ENCODE results near the gene SELENBP1.

DNA sequence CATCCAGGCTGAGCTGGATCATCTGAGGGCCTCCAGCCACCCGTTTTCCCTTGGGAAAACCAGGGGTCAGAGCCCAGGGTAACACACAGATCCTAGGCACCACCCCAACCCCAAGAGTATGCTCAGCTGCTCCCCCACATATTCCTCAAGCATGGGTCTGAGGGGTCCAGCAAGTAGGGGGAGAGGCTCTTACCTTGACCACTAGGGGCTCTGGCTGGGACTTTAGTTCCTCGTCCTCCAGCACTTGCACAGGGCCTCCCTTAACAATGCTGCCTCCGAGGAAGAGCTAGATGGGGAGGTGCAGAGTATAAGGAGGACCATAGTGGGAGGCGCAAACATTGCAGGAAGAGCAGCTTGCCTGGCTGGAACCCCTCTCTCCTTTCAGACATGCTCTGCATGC lies 7.5 kb downstream of the SELENBP1 start:
- TF ChIP-seq, protein P1, sequence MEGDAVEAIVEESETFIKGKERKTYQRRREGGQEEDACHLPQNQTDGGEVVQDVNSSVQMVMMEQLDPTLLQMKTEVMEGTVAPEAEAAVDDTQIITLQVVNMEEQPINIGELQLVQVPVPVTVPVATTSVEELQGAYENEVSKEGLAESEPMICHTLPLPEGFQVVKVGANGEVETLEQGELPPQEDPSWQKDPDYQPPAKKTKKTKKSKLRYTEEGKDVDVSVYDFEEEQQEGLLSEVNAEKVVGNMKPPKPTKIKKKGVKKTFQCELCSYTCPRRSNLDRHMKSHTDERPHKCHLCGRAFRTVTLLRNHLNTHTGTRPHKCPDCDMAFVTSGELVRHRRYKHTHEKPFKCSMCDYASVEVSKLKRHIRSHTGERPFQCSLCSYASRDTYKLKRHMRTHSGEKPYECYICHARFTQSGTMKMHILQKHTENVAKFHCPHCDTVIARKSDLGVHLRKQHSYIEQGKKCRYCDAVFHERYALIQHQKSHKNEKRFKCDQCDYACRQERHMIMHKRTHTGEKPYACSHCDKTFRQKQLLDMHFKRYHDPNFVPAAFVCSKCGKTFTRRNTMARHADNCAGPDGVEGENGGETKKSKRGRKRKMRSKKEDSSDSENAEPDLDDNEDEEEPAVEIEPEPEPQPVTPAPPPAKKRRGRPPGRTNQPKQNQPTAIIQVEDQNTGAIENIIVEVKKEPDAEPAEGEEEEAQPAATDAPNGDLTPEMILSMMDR (IDR thresholded peaks at IDR 0.05): no peak
- TF ChIP-seq POLR2A (IDR thresholded peaks at IDR 0.05): no peak
